GM12878 (cell line): Measurements from ENCODE around the gene ABHD1. TPM values are rescaled to one million over a fixed set of nuclear protein-coding genes. Genes with fewer than 3 reads are reported as not detected.

Experiments
- ATAC-seq: fragments of 200-7000 bp; cut with Tn5 transposase; 3 replicates; pipeline ENCODE4 v1.9.1; 2020; ENCODE audit warnings: mild to moderate bottlenecking, moderate library complexity
- BruUV-seq: library from RNA; stranded (reverse); fragments of 400-500 nt; replicated peaks from 2 replicates; lab custom pipeline; 2021; lab: Mats Ljungman, UMichigan
- CTCF ChIA-PET: fragments of 300-600 bp; sonication (Branson Sonifier 250); formaldehyde crosslinking; extraction: SDS; loops from one replicate; lab custom pipeline; 2021; ENCODE audit warnings: inconsistent platforms; lab: Yijun Ruan, JAX
- POLR2A ChIA-PET: fragments of 350-600 bp; formaldehyde crosslinking; extraction: SDS; loops from one replicate; lab custom pipeline; 2021; ENCODE audit warnings: inconsistent platforms; lab: Charles Lee
- RAD21 ChIA-PET: fragments of 300-600 bp; sonication (Branson Sonifier 250); formaldehyde crosslinking; loops from one replicate; lab custom pipeline; 2023; ENCODE audit warnings: antibody characterized with exemption; ENCODE audit not compliant: unreplicated experiment; lab: Charles Lee
- SMC1A ChIA-PET: fragments of 300-600 bp; sonication (Branson Sonifier 250); formaldehyde crosslinking; loops from one replicate; lab custom pipeline; 2023; ENCODE audit not compliant: unreplicated experiment, uncharacterized antibody; lab: Charles Lee
- DNase-seq: peaks from one replicate; pipeline ENCODE4 v3.0.0-alpha.2; 2011; ENCODE audit warnings: low read depth, low spot score
- FAIRE-seq: peaks from 3 replicates; lab custom pipeline; 2011; peaks lifted over from hg19 to GRCh38; lab: Jason Lieb, UNC
- H2AFZ ChIP-seq: 2 replicates; pipeline ENCODE4 v1.6.0; 2011; ENCODE audit warnings: low read depth, low read length, control low read depth; ENCODE audit not compliant: control insufficient read depth
- H3K27ac ChIP-seq: 2 replicates; pipeline ENCODE4 v1.5.1; 2011; ENCODE audit warnings: control low read depth; ENCODE audit not compliant: control insufficient read depth, insufficient read depth
- H3K27me3 ChIP-seq, 2 experiments: replicated peaks in 1 of 2; 2 replicates each; pipeline versions ENCODE4 v1.6.0 to v1.6.1; 2011; ENCODE audit warnings: low read length in 1 of 2; ENCODE audit not compliant: control insufficient read depth in 2 of 2, insufficient read depth in 2 of 2
- H3K36me3 ChIP-seq, 2 experiments: 2 replicates each; pipeline ENCODE4 v1.5.1; 2011; ENCODE audit warnings: low read length in 1 of 2; ENCODE audit not compliant: control insufficient read depth in 2 of 2, insufficient read depth in 2 of 2
- H3K4me1 ChIP-seq: 2 replicates; pipeline ENCODE4 v1.6.1; 2011; ENCODE audit warnings: mild to moderate bottlenecking, low read length, moderate library complexity, mixed read lengths; ENCODE audit not compliant: control insufficient read depth, insufficient read depth
- H3K4me2 ChIP-seq: 2 replicates; pipeline ENCODE4 v1.6.0; 2011; ENCODE audit warnings: control low read depth; ENCODE audit not compliant: control insufficient read depth, insufficient read depth
- H3K4me3 ChIP-seq: fragments of 200-600 bp; sonication (generic); 2 replicates; pipeline ENCODE4 v1.5.1; 2016
- H3K79me2 ChIP-seq: 2 replicates; pipeline ENCODE4 v1.6.0; 2011; ENCODE audit warnings: low read length; ENCODE audit not compliant: control insufficient read depth, insufficient read depth
- H3K9ac ChIP-seq: 2 replicates; pipeline ENCODE4 v1.8.0; 2011; ENCODE audit warnings: low read length, control low read depth, mixed read lengths; ENCODE audit not compliant: control insufficient read depth, insufficient read depth
- H3K9me3 ChIP-seq: replicated peaks from 3 replicates; pipeline ENCODE4 v1.5.1; 2011; ENCODE audit warnings: mild to moderate bottlenecking, low read length; ENCODE audit not compliant: control insufficient read depth, insufficient read depth
- H4K20me1 ChIP-seq: 2 replicates; pipeline ENCODE4 v1.6.0; 2011; ENCODE audit not compliant: control insufficient read depth, insufficient read depth
- CREM ChIP-seq: IDR thresholded peaks from 2 replicates; pipeline ENCODE4 v1.6.1; 2014; ENCODE audit warnings: antibody characterized with exemption, low read depth
- MEF2A ChIP-seq: IDR thresholded peaks from 2 replicates; pipeline ENCODE4 v1.6.1; 2011; ENCODE audit warnings: low read depth, mild to moderate bottlenecking, low read length, moderate library complexity; ENCODE audit not compliant: insufficient read depth
- MXI1 ChIP-seq: fragments of 150-350 bp; IDR thresholded peaks from 2 replicates; pipeline ENCODE4 v1.6.1; 2011; ENCODE audit warnings: low read depth, mild to moderate bottlenecking, inconsistent platforms, low read length, improper control_type of control experiment
- POU2F2 ChIP-seq: IDR thresholded peaks from 3 replicates; pipeline ENCODE4 v1.6.1; 2011; ENCODE audit warnings: low read depth, mild to moderate bottlenecking, low read length, borderline replicate concordance
- SMAD5 ChIP-seq: IDR thresholded peaks from 2 replicates; pipeline ENCODE4 v1.6.1; 2016; ENCODE audit warnings: antibody characterized with exemption, low read depth
- SMC3 ChIP-seq: IDR thresholded peaks from 2 replicates; pipeline ENCODE4 v1.6.1; 2011; ENCODE audit warnings: low read length, improper control_type of control experiment, borderline replicate concordance
- SP1 ChIP-seq: IDR thresholded peaks from one replicate; pipeline ENCODE4 v1.6.1; 2011; ENCODE audit warnings: low read depth, low read length
- TCF3 ChIP-seq: IDR thresholded peaks from 2 replicates; pipeline ENCODE4 v1.6.1; 2012; ENCODE audit warnings: low read depth, mild to moderate bottlenecking, low read length, borderline replicate concordance; ENCODE audit not compliant: insufficient read depth
- USF2 ChIP-seq: IDR thresholded peaks from 2 replicates; pipeline ENCODE4 v1.6.1; 2011; ENCODE audit warnings: low read depth, low read length, improper control_type of control experiment, borderline replicate concordance
- WRNIP1 ChIP-seq: IDR thresholded peaks from 2 replicates; pipeline ENCODE4 v1.6.1; 2011; ENCODE audit warnings: low read depth, low read length, improper control_type of control experiment, borderline replicate concordance
- ZNF217 ChIP-seq: fragments of 450-650 bp; IDR thresholded peaks from 2 replicates; pipeline ENCODE4 v1.6.1; 2017; ENCODE audit warnings: antibody characterized with exemption, mild to moderate bottlenecking
- ZNF24 ChIP-seq: fragments of 450-650 bp; IDR thresholded peaks from 2 replicates; pipeline ENCODE4 v1.6.1; 2017; ENCODE audit warnings: antibody characterized with exemption, mild to moderate bottlenecking
- WGBS: methylation state at CpG from one replicate; pipeline ENCODE4 v1.1.6; 2016; ENCODE audit warnings: low lambda C conversion rate; ENCODE audit not compliant: insufficient replicate concordance, insufficient coverage; ENCODE audit errors: missing lambda C conversion rate; 5-methylcytosine and 5-hydroxymethylcytosine counted together
- in situ Hi-C: fragments of 300-500 bp; cut with MboI; formaldehyde crosslinking; loops from 9 replicates; pipeline ENCODE4 v1.14.3; 2018; ENCODE audit warnings: mixed read lengths
- intact Hi-C: fragments of 100-400 bp; cut with micrococcal nuclease; formaldehyde crosslinking; loops from one replicate; pipeline ENCODE4 v1.14.2; 2022; ENCODE audit not compliant: unreplicated experiment
- polyA plus RNA-seq, 11 experiments: library from polyadenylated mRNA; depleted of rRNA in 4 of 11; unstranded in 6 of 11; stranded (reverse) in 5 of 11; fragments of >200 nt; fragmentation: Nextera tagmentation in 4 of 11; fragmentation: Illumina TruSeq in 1 of 11; extraction: Ambion mirVana in 4 of 11; extraction: Trizol in 1 of 11; gene quantifications; 1 replicate in 1 of 11; 2 replicates in 10 of 11; pipeline versions ENCODE4 v1.2.1 to v1.2.3, GENCODE V29; 2011 to 2016; ENCODE audit warnings: inconsistent platforms in 2 of 11, missing spikeins in 2 of 11, low read depth in 1 of 11
- total RNA-seq, 4 experiments: library from RNA; depleted of rRNA in 3 of 4; stranded (reverse); fragments of >200 nt in 3 of 4; fragmentation: Illumina TruSeq in 1 of 4; extraction: Trizol in 1 of 4; gene quantifications; 2 replicates each; pipeline versions ENCODE4 v1.2.1 to v1.2.3, GENCODE V29; 2013 to 2021
- TF ChIP-seq, protein P1 (sequence below): fragments of 150-350 bp; IDR thresholded peaks from 2 replicates; pipeline ENCODE4 v1.6.1; 2014; ENCODE audit warnings: mild to moderate bottlenecking, low read depth, low read length
- TF ChIP-seq, protein P2 (sequence below): fragments of 450-650 bp; IDR thresholded peaks from 2 replicates; pipeline ENCODE4 v1.6.1; 2018; ENCODE audit warnings: borderline replicate concordance, mild to moderate bottlenecking; ENCODE audit not compliant: partially characterized antibody

Gene ABHD1
- total and polyA plus RNA-seq, 10 of the 15 experiments (the other 5 are each of a cell fraction or from before 2014, with no cell fraction given) = 0.04 to 0.35 (median 0.17) TPM; not detected in 2

DNA sequence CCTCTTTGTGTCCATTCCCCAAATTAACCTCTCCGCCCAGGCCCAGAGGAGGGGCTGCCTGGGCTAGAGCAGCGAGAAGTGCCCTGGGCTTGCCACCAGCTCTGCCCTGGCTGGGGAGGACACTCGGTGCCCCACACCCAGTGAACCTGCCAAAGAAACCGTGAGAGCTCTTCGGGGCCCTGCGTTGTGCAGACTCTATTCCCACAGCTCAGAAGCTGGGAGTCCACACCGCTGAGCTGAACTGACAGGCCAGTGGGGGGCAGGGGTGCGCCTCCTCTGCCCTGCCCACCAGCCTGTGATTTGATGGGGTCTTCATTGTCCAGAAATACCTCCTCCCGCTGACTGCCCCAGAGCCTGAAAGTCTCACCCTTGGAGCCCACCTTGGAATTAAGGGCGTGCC, 23.6 kb upstream of the ABHD1 start:
- H3K9ac ChIP-seq = no peak overlapping the region

More for the DNA sequence above, 23.6 kb upstream of the ABHD1 start:
- H3K9me3 ChIP-seq = no peaks in the 10 kb centered on the region
- H2AFZ ChIP-seq = no peak overlapping the region
- TF ChIP-seq ZNF217 (no peak), POU2F2 (no peak), CREM (no peak), SMAD5 (no peak), TCF3 (no peak), SP1 (no peak), USF2 (no peak), ZNF24 (no peak), MEF2A (no peak), WRNIP1 (no peak), MXI1 (no peak), SMC3 (no peak)
- TF ChIP-seq, protein P1, sequence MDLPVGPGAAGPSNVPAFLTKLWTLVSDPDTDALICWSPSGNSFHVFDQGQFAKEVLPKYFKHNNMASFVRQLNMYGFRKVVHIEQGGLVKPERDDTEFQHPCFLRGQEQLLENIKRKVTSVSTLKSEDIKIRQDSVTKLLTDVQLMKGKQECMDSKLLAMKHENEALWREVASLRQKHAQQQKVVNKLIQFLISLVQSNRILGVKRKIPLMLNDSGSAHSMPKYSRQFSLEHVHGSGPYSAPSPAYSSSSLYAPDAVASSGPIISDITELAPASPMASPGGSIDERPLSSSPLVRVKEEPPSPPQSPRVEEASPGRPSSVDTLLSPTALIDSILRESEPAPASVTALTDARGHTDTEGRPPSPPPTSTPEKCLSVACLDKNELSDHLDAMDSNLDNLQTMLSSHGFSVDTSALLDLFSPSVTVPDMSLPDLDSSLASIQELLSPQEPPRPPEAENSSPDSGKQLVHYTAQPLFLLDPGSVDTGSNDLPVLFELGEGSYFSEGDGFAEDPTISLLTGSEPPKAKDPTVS = no peak
- TF ChIP-seq, protein P2, sequence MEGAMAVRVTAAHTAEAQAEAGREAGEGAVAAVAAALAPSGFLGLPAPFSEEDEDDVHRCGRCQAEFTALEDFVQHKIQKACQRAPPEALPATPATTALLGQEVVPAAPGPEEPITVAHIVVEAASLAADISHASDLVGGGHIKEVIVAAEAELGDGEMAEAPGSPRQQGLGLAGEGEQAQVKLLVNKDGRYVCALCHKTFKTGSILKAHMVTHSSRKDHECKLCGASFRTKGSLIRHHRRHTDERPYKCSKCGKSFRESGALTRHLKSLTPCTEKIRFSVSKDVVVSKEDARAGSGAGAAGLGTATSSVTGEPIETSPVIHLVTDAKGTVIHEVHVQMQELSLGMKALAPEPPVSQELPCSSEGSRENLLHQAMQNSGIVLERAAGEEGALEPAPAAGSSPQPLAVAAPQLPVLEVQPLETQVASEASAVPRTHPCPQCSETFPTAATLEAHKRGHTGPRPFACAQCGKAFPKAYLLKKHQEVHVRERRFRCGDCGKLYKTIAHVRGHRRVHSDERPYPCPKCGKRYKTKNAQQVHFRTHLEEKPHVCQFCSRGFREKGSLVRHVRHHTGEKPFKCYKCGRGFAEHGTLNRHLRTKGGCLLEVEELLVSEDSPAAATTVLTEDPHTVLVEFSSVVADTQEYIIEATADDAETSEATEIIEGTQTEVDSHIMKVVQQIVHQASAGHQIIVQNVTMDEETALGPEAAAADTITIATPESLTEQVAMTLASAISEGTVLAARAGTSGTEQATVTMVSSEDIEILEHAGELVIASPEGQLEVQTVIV = no peak
- intact Hi-C loops (no loop called here), in situ Hi-C loops (no loop called here)
- H4K20me1 ChIP-seq = no peaks in the 10 kb centered on the region
- 56% methylated on average over 10 of the region's 10 CpGs for WGBS
- H3K4me2 ChIP-seq = no peak overlapping the region
- H3K36me3 ChIP-seq = no peaks in the 10 kb centered on the region; a peak in 1 of 4 replicates
- FAIRE-seq = no peak
- CTCF ChIA-PET = interaction anchor here (0.7 to 9.3 kb wide), 11 partner anchors 22 to 584 kb away, joined by 3 to 132 read pairs (median 4); partner anchors contain the start of genes PREB and TRIM54
- no peak overlapping the region for H3K27ac ChIP-seq
- H3K79me2 ChIP-seq = no peaks in the 10 kb centered on the region
- H3K27me3 ChIP-seq = no peaks in the 10 kb centered on the region
- POLR2A ChIA-PET = no interaction called here
- H3K4me1 ChIP-seq = no peaks in the 10 kb centered on the region; the same call in 1 of the 2 replicates
- no peak for ATAC-seq
- SMC1A ChIA-PET = interaction anchor here (1.1 to 4.7 kb wide), 5 partner anchors 12 to 198 kb away, joined by 3 to 19 read pairs (median 4); no protein-coding TSS in a partner anchor
- no peak for DNase-seq
- no peak overlapping the region for H3K4me3 ChIP-seq
- BruUV-seq = no TSS peak
- RAD21 ChIA-PET = interaction anchor here (0.7 to 4.4 kb wide), 6 partner anchors 12 to 203 kb away, joined by 3 to 39 read pairs (median 8); partner anchors contain the start of gene KHK
